Fibroblast of mammary gland (primary cell): ENCODE results near the gene XAB2.
A peak's percentile ranks its signal among the peaks of the same experiment; 100 is the strongest.

Experiments
- DNase-seq: peaks from one replicate; pipeline ENCODE4 v3.0.0-alpha.2; 2010; ENCODE audit warnings: low read depth
- H3K4me3 ChIP-seq: 2 replicates; pipeline ENCODE4 v1.5.1; 2011; ENCODE audit warnings: low read depth, mild to moderate bottlenecking, low read length, moderate library complexity; ENCODE audit not compliant: control insufficient read depth
- CTCF ChIP-seq: conservative IDR thresholded peaks from 2 replicates; pipeline ENCODE4 v1.5.1; 2011; ENCODE audit warnings: low read depth, low read length, inconsistent platforms; ENCODE audit not compliant: control insufficient read depth, insufficient read depth

Gene XAB2

GRCh38 chr19:7670790-7671189 lies 41.4 kb upstream of the XAB2 start:
- H3K4me3 ChIP-seq: no peak overlapping the region
- no peak for TF ChIP-seq CTCF
- no peak for DNase-seq

GRCh38 chr19:7670150-7670783 lies 40.9 kb upstream of the XAB2 start:
- no peak for TF ChIP-seq CTCF
- no peak for DNase-seq
- no peak overlapping the region for H3K4me3 ChIP-seq

- no peak overlapping the region for H3K4me3 ChIP-seq
- DNase-seq: no peak
- TF ChIP-seq CTCF: no peak
Observed at GRCh38 chr19:7669641-7670040, 40.3 kb upstream of the XAB2 start.

- TF ChIP-seq CTCF: no peak
- no peak for DNase-seq
- no peak within 1 kb of the TSS for H3K4me3 ChIP-seq
Observed at GRCh38 chr19:7668842-7669241, 39.5 kb upstream of the XAB2 start, which contains the start of gene RETN. Gene RETN, plus strand, starts transcription at chr19:7669049. Its CDS starts 278 bp downstream, at chr19:7669327.

GRCh38 chr19:7665076-7665475 lies 35.7 kb upstream of the XAB2 start:
- no peak overlapping the region for H3K4me3 ChIP-seq
- no peak for TF ChIP-seq CTCF
- peak; percentile 59 for DNase-seq

GRCh38 chr19:7663706-7664105 lies 34.4 kb upstream of the XAB2 start:
- no peak for TF ChIP-seq CTCF
- no peak for DNase-seq
- H3K4me3 ChIP-seq: no peak overlapping the region

- no peak for TF ChIP-seq CTCF
- H3K4me3 ChIP-seq: no peak overlapping the region
- DNase-seq: no peak
Observed at GRCh38 chr19:7662657-7663056, 33.3 kb upstream of the XAB2 start.
